ENCODE data around the gene SLC7A9. TPM values are rescaled to one million over a fixed set of nuclear protein-coding genes. Genes with fewer than 3 reads are reported as not detected.
"Not testable (repeated sequence)": the region's sequence is repeated elsewhere in the genome, so short reads cannot be mapped to it uniquely, and the experiment has no call there.

SLC7A9 gene
- total and polyA plus RNA-seq, 7 experiments from 2014 or later: 0.24 to 1.1 (median 0.56) TPM; not detected in 2

- Mint-ChIP-seq H3K4me1 (peaks cover 12 to 56% (median 47%) of the 10 kb centered on the region in 7 donors), H3K36me3 (no peaks in the 10 kb centered on the region), H3K27me3 (peaks cover 0 to 6% (median 0%) of the 10 kb centered on the region in 5 donors), H3K9me3 (no peaks in the 10 kb centered on the region), H3K4me3 (peak overlapping the region in 8 of 10 donors; percentile 10 to 58 (median 42)), H3K27ac (peak overlapping the region in 5 of 9 donors; percentile 25 to 64 (median 48))
- Histone ChIP-seq H3K27me3 (ENCODE audit: control insufficient read depth in 2 of 2, insufficient read depth in 2 of 2, low read length in 2 of 2) (no peaks in the 10 kb centered on the region), H3K27ac (ENCODE audit: low read depth, low read length) (no peak overlapping the region), H3K4me3 (ENCODE audit: low read length) (no peak overlapping the region), H3K9me3 (ENCODE audit: control insufficient read depth in 2 of 3, low read length in 3 of 3) (no peaks in the 10 kb centered on the region), H3K36me3 (ENCODE audit: control insufficient read depth in 2 of 3, insufficient read depth in 3 of 3, low read length in 3 of 3) (no peaks in the 10 kb centered on the region), H3K4me1 (ENCODE audit: control insufficient read depth in 2 of 2, insufficient read depth in 2 of 2, low read length in 2 of 2) (peaks cover 1 to 24% of the 10 kb centered on the region in 2 donors)
- ATAC-seq: no peak
- intact Hi-C loops (cut with micrococcal nuclease): loop anchor here in 1 of 2 donors (1.0 kb wide), 1 partner anchor 9 kb away; no protein-coding TSS in a partner anchor
- ChIA-PET POLR2A (interaction anchor here (0.6 kb wide), 1 partner anchor 194 kb away, joined by 4 read pairs; no protein-coding TSS in a partner anchor), CTCF (no interaction called here)
- no peak for DNase-seq
These were observed 68.8 kb downstream of the SLC7A9 start for GRCh38 chr19:32800754-32801153.

- Mint-ChIP-seq H3K27me3 (peaks cover 0 to 6% (median 0%) of the 10 kb centered on the region in 5 donors), H3K36me3 (no peaks in the 10 kb centered on the region), H3K27ac (peak overlapping the region in 4 of 9 donors; percentile 26 to 76 (median 50)), H3K9me3 (no peaks in the 10 kb centered on the region), H3K4me3 (peak overlapping the region in 3 of 10 donors; percentile 19 to 46 (median 39)), H3K4me1 (peaks cover 17 to 62% (median 53%) of the 10 kb centered on the region in 7 donors)
- Histone ChIP-seq H3K4me1 (ENCODE audit: control insufficient read depth in 2 of 2, insufficient read depth in 2 of 2, low read length in 2 of 2) (peaks cover 7 to 29% of the 10 kb centered on the region in 2 donors), H3K27ac (ENCODE audit: low read depth, low read length) (no peak overlapping the region), H3K36me3 (ENCODE audit: control insufficient read depth in 2 of 3, insufficient read depth in 3 of 3, low read length in 3 of 3) (no peaks in the 10 kb centered on the region), H3K27me3 (ENCODE audit: control insufficient read depth in 2 of 2, insufficient read depth in 2 of 2, low read length in 2 of 2) (no peaks in the 10 kb centered on the region), H3K9me3 (ENCODE audit: control insufficient read depth in 2 of 3, low read length in 3 of 3) (no peaks in the 10 kb centered on the region), H3K4me3 (ENCODE audit: low read length) (no peak overlapping the region)
- no peak for ATAC-seq
- CTCF ChIA-PET: no interaction called here
- intact Hi-C loops (cut with micrococcal nuclease): loop anchor here in 1 of 2 donors (1.0 kb wide), 1 partner anchor 9 kb away; no protein-coding TSS in a partner anchor
- no peak for DNase-seq
- POLR2A ChIA-PET: interaction anchor here (0.6 kb wide), 1 partner anchor 452 kb away, joined by 3 read pairs; no protein-coding TSS in a partner anchor
These were observed 69.4 kb downstream of the SLC7A9 start for GRCh38 chr19:32800191-32800590.

GRCh38 chr19:32798201-32798600 lies 71.4 kb downstream of the SLC7A9 start:
- H3K4me1 ChIP-seq (ENCODE audit: control insufficient read depth in 2 of 2, insufficient read depth in 2 of 2, low read length in 2 of 2): peaks cover 21 to 42% of the 10 kb centered on the region in 2 donors
- CTCF ChIA-PET: no interaction called here
- Mint-ChIP-seq H3K4me3 (no peak overlapping the region), H3K9me3 (no peaks in the 10 kb centered on the region), H3K27me3 (peaks cover 0 to 5% (median 0%) of the 10 kb centered on the region in 5 donors), H3K27ac (peak overlapping the region in 1 of 9 donors; percentile 10), H3K36me3 (no peaks in the 10 kb centered on the region), H3K4me1 (peaks cover 26 to 82% (median 69%) of the 10 kb centered on the region in 7 donors)
- H3K9me3 ChIP-seq (ENCODE audit: control insufficient read depth in 2 of 3, low read length in 3 of 3): no peaks in the 10 kb centered on the region
- no peaks in the 10 kb centered on the region for H3K36me3 ChIP-seq (ENCODE audit: control insufficient read depth in 2 of 3, insufficient read depth in 3 of 3, low read length in 3 of 3)
- DNase-seq (no peak), ATAC-seq (no peak)
- POLR2A ChIA-PET: no interaction called here
- H3K27ac ChIP-seq (ENCODE audit: low read depth, low read length): no peak overlapping the region
- no peak overlapping the region for H3K4me3 ChIP-seq (ENCODE audit: low read length)
- H3K27me3 ChIP-seq (ENCODE audit: control insufficient read depth in 2 of 2, insufficient read depth in 2 of 2, low read length in 2 of 2): no peaks in the 10 kb centered on the region
- intact Hi-C loops (cut with micrococcal nuclease): loop anchor here in 1 of 2 donors (10.0 kb wide), 3 partner anchors 87 to 213 kb away; partner anchors contain the start of genes CEP89, FAAP24 and PDCD5

GRCh38 chr19:32789429-32789828 lies 80.1 kb downstream of the SLC7A9 start:
- DNase-seq (no peak), ATAC-seq (no peak)
- Histone ChIP-seq H3K4me1 (ENCODE audit: control insufficient read depth in 2 of 2, insufficient read depth in 2 of 2, low read length in 2 of 2) (peaks cover 9 to 12% of the 10 kb centered on the region in 2 donors), H3K27me3 (ENCODE audit: control insufficient read depth in 2 of 2, insufficient read depth in 2 of 2, low read length in 2 of 2) (no peaks in the 10 kb centered on the region), H3K36me3 (ENCODE audit: control insufficient read depth in 2 of 3, insufficient read depth in 3 of 3, low read length in 3 of 3) (no peaks in the 10 kb centered on the region), H3K27ac (ENCODE audit: low read depth, low read length) (no peak overlapping the region), H3K4me3 (ENCODE audit: low read length) (no peak overlapping the region), H3K9me3 (ENCODE audit: control insufficient read depth in 2 of 3, low read length in 3 of 3) (no peaks in the 10 kb centered on the region)
- ChIA-PET CTCF (interaction anchor here (0.6 kb wide), 1 partner anchor 56 kb away, joined by 4 read pairs; no protein-coding TSS in a partner anchor), POLR2A (no interaction called here)
- peaks cover 0 to 12% (median 5%) of the 10 kb centered on the region in 5 donors for H3K36me3 Mint-ChIP-seq
- H3K27ac Mint-ChIP-seq: no peak overlapping the region
- peaks cover 0 to 19% (median 0%) of the 10 kb centered on the region in 5 donors for H3K27me3 Mint-ChIP-seq
- intact Hi-C loops (cut with micrococcal nuclease): no loop called here
- peaks cover 0 to 18% (median 8%) of the 10 kb centered on the region in 11 donors for H3K9me3 Mint-ChIP-seq
- H3K4me3 Mint-ChIP-seq: no peak overlapping the region
- H3K4me1 Mint-ChIP-seq: peaks cover 11 to 58% (median 45%) of the 10 kb centered on the region in 7 donors

- H3K4me1 ChIP-seq (ENCODE audit: control insufficient read depth in 2 of 2, insufficient read depth in 2 of 2, low read length in 2 of 2); DNase-seq; H3K27ac ChIP-seq (ENCODE audit: low read depth, low read length); H3K4me3 ChIP-seq (ENCODE audit: low read length); H3K9me3 ChIP-seq (ENCODE audit: control insufficient read depth in 2 of 3, low read length in 3 of 3); intact Hi-C loops (cut with micrococcal nuclease); H3K27me3 ChIP-seq (ENCODE audit: control insufficient read depth in 2 of 2, insufficient read depth in 2 of 2, low read length in 2 of 2); H3K36me3 ChIP-seq (ENCODE audit: control insufficient read depth in 2 of 3, insufficient read depth in 3 of 3, low read length in 3 of 3); ATAC-seq: not testable (repeated sequence)
- Mint-ChIP-seq H3K9me3 (peaks cover 0 to 26% (median 11%) of the 10 kb centered on the region in 11 donors), H3K27ac (peak overlapping the region in 1 of 9 donors; percentile 10), H3K27me3 (peaks cover 0 to 27% (median 0%) of the 10 kb centered on the region in 5 donors), H3K36me3 (peaks cover 0 to 12% (median 5%) of the 10 kb centered on the region in 5 donors), H3K4me3 (peak overlapping the region in 3 of 10 donors; percentile 9 to 49 (median 26)), H3K4me1 (peaks cover 8 to 44% (median 33%) of the 10 kb centered on the region in 7 donors)
- CTCF ChIA-PET: interaction anchor here (0.6 kb wide), 1 partner anchor 1355 kb away, joined by 3 read pairs; no protein-coding TSS in a partner anchor
- POLR2A ChIA-PET: interaction anchor here (0.7 kb wide), 1 partner anchor 96 kb away, joined by 3 read pairs; the partner anchor contains the start of gene NUDT19
These were observed 81.7 kb downstream of the SLC7A9 start for GRCh38 chr19:32787895-32788294.

- ATAC-seq; H3K4me1 ChIP-seq (ENCODE audit: control insufficient read depth in 2 of 2, insufficient read depth in 2 of 2, low read length in 2 of 2); H3K4me3 ChIP-seq (ENCODE audit: low read length); H3K27me3 ChIP-seq (ENCODE audit: control insufficient read depth in 2 of 2, insufficient read depth in 2 of 2, low read length in 2 of 2); intact Hi-C loops (cut with micrococcal nuclease); H3K9me3 ChIP-seq (ENCODE audit: control insufficient read depth in 2 of 3, low read length in 3 of 3); DNase-seq; H3K36me3 ChIP-seq (ENCODE audit: control insufficient read depth in 2 of 3, insufficient read depth in 3 of 3, low read length in 3 of 3); H3K27ac Mint-ChIP-seq; H3K27ac ChIP-seq (ENCODE audit: low read depth, low read length): not testable (repeated sequence)
- peak overlapping the region in 5 of 10 donors; percentile 4 to 29 (median 10) for H3K4me3 Mint-ChIP-seq
- POLR2A ChIA-PET: interaction anchor here (0.7 to 0.9 kb wide), 2 partner anchors 9 to 96 kb away, joined by 3 read pairs; partner anchors contain the start of gene NUDT19
- peaks cover 0 to 30% (median 14%) of the 10 kb centered on the region in 11 donors for H3K9me3 Mint-ChIP-seq
- CTCF ChIA-PET: interaction anchor here (0.6 kb wide), 1 partner anchor 1356 kb away, joined by 3 read pairs; no protein-coding TSS in a partner anchor
- peaks cover 0 to 27% (median 0%) of the 10 kb centered on the region in 5 donors for H3K27me3 Mint-ChIP-seq
- peaks cover 3 to 39% (median 29%) of the 10 kb centered on the region in 7 donors for H3K4me1 Mint-ChIP-seq
- peaks cover 0 to 12% (median 5%) of the 10 kb centered on the region in 5 donors for H3K36me3 Mint-ChIP-seq
These were observed 82.3 kb downstream of the SLC7A9 start for GRCh38 chr19:32787161-32787813.

Data from naive thymus-derived CD4-positive, alpha-beta T cell (primary cell).